ENCODE results near the gene OSBPL7.

- TF ChIP-seq CTCF (optimal IDR thresholded peaks at IDR 0.05 in 1 of 3, IDR thresholded peaks at IDR 0.05 in 1 of 3, conservative IDR thresholded peaks at IDR 0.05 in 1 of 3; ENCODE audit: extremely low read depth in 1 of 3, insufficient read depth in 2 of 3, low read length in 3 of 3) (no peak), EZH2 (IDR thresholded peaks at IDR 0.05; ENCODE audit: low read length) (no peak)
These were observed 32.0 kb upstream of the OSBPL7 start for GRCh38 chr17:47853616-47854015.

Data from keratinocyte (primary cell).